ENCODE measurements around the gene PRKCZ. TPM values are rescaled to one million over a fixed set of nuclear protein-coding genes. Genes with fewer than 3 reads are reported as not detected.
"Not testable (repeated sequence)": the region's sequence is repeated elsewhere in the genome, so short reads cannot be mapped to it uniquely, and the experiment has no call there.

Gene PRKCZ
- total and polyA plus RNA-seq, 2 experiments from 2014 or later, result 26.2 to 36.9 TPM

DNA sequence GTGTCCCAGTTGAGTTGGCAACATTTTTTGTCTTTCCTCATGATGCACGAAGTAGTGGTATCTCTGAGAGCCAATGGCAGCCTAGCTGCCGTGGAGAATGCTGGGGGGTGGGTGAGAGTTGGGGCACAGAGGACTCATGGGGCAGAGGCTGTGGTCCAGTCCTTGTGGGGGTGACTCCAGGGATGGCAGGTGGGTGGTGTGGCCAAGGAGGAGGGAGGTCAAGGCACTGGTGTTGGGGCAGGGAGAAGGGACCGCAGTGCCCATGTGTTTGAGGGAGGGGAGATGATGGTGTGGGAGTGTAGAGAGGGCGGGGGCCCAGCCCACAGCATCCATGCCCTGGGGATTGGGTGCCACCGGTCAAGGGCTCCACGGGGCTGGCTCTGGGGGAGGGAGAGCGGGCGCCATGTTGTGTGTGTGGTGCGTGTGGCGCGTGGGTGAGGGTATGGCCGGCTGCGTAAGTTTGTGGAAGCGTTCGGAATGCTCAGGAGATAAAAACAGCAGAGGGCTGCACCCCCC, 63.5 kb downstream of the PRKCZ start:
- Histone ChIP-seq H4K20me1 (replicated peaks; ENCODE audit: insufficient read depth) (peaks cover 13% of the 10 kb centered on the region), H3K79me2 (replicated peaks; ENCODE audit: insufficient read depth) (peaks cover 22% of the 10 kb centered on the region), H3K9me2 (ENCODE audit: insufficient read depth) (no peaks in the 10 kb centered on the region), H3K4me1 (ENCODE audit: insufficient read depth) (peaks cover 23% of the 10 kb centered on the region), H2AFZ (no peak overlapping the region), H3K27ac (ENCODE audit: low read depth) (no peak overlapping the region), H3K4me3 (no peak overlapping the region), H3F3A (replicated peaks; ENCODE audit: low read depth) (peaks cover 6% of the 10 kb centered on the region; the same call in 1 of the 2 replicates), H3K36me3 (ENCODE audit: insufficient read depth) (no peaks in the 10 kb centered on the region), H3K4me2 (no peak overlapping the region), H3K27me3 (ENCODE audit: insufficient read depth) (no peaks in the 10 kb centered on the region)
- TF ChIP-seq EZH2phosphoT487 (IDR thresholded peaks at IDR 0.05; ENCODE audit: unreplicated experiment), result no peak
- no peak for TF ChIP-seq CREB1 (CRISPR knock-in tag; IDR thresholded peaks at IDR 0.05; ENCODE audit: low read depth)
- TF ChIP-seq ZNF331 (CRISPR knock-in tag; IDR thresholded peaks at IDR 0.05; ENCODE audit: low read depth), result no peak
- TF ChIP-seq, protein P1, sequence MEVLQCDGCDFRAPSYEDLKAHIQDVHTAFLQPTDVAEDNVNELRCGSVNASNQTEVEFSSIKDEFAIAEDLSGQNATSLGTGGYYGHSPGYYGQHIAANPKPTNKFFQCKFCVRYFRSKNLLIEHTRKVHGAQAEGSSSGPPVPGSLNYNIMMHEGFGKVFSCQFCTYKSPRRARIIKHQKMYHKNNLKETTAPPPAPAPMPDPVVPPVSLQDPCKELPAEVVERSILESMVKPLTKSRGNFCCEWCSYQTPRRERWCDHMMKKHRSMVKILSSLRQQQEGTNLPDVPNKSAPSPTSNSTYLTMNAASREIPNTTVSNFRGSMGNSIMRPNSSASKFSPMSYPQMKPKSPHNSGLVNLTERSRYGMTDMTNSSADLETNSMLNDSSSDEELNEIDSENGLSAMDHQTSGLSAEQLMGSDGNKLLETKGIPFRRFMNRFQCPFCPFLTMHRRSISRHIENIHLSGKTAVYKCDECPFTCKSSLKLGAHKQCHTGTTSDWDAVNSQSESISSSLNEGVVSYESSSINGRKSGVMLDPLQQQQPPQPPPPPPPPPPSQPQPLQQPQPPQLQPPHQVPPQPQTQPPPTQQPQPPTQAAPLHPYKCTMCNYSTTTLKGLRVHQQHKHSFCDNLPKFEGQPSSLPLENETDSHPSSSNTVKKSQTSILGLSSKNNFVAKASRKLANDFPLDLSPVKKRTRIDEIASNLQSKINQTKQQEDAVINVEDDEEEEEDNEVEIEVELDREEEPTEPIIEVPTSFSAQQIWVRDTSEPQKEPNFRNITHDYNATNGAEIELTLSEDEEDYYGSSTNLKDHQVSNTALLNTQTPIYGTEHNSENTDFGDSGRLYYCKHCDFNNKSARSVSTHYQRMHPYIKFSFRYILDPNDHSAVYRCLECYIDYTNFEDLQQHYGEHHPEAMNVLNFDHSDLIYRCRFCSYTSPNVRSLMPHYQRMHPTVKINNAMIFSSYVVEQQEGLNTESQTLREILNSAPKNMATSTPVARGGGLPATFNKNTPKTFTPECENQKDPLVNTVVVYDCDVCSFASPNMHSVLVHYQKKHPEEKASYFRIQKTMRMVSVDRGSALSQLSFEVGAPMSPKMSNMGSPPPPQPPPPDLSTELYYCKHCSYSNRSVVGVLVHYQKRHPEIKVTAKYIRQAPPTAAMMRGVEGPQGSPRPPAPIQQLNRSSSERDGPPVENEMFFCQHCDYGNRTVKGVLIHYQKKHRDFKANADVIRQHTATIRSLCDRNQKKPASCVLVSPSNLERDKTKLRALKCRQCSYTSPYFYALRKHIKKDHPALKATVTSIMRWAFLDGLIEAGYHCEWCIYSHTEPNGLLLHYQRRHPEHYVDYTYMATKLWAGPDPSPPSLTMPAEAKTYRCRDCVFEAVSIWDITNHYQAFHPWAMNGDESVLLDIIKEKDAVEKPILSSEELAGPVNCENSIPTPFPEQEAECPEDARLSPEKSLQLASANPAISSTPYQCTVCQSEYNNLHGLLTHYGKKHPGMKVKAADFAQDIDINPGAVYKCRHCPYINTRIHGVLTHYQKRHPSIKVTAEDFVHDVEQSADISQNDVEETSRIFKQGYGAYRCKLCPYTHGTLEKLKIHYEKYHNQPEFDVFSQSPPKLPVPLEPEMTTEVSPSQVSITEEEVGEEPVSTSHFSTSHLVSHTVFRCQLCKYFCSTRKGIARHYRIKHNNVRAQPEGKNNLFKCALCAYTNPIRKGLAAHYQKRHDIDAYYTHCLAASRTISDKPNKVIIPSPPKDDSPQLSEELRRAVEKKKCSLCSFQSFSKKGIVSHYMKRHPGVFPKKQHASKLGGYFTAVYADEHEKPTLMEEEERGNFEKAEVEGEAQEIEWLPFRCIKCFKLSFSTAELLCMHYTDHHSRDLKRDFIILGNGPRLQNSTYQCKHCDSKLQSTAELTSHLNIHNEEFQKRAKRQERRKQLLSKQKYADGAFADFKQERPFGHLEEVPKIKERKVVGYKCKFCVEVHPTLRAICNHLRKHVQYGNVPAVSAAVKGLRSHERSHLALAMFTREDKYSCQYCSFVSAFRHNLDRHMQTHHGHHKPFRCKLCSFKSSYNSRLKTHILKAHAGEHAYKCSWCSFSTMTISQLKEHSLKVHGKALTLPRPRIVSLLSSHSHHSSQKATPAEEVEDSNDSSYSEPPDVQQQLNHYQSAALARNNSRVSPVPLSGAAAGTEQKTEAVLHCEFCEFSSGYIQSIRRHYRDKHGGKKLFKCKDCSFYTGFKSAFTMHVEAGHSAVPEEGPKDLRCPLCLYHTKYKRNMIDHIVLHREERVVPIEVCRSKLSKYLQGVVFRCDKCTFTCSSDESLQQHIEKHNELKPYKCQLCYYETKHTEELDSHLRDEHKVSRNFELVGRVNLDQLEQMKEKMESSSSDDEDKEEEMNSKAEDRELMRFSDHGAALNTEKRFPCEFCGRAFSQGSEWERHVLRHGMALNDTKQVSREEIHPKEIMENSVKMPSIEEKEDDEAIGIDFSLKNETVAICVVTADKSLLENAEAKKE (CRISPR knock-in tag; IDR thresholded peaks at IDR 0.05), result no peak
- H3K36me3 Mint-ChIP-seq (ENCODE audit: low read depth), result peaks cover 9% of the 10 kb centered on the region; the same call in 2 of the 3 replicates
- ATAC-seq (no peak), DNase-seq (ENCODE audit: low spot score) (no peak)
- H3K4me1 Mint-ChIP-seq, result peaks cover 28% of the 10 kb centered on the region
- H3K27me3 Mint-ChIP-seq (ENCODE audit: insufficient read depth, low read depth, poor library complexity), result peaks cover 17% of the 10 kb centered on the region
- H3K27ac Mint-ChIP-seq, result peak overlapping the region; percentile 66; the same call in 1 of the 2 replicates
- 0 out of 3 replicates have a peak, but pooled peaks cover 3% of the 10 kb centered on the region for H3K9me3 Mint-ChIP-seq
- no peak overlapping the region for H3K4me3 Mint-ChIP-seq

DNA sequence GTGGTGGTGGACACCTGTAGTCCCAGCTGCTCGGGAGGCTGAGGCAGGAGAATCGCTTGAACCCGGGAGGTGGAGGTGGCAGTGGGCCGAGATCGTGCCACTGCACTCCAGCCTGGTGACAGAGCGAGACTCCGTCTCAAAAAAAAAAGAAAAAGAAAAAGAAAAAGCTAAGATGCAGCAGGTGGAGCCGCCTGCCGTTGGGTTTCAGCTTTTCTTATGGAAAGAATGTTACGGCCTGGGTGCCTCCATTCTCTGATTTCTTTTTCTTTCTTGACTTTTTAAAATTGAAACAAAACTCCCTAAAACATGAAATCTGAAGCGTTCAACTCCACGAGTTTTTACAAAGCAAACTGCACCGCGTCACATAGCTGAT, 64.4 kb downstream of the PRKCZ start:
- Histone ChIP-seq H4K20me1 (replicated peaks; ENCODE audit: insufficient read depth) (peaks cover 13% of the 10 kb centered on the region), H3K4me1 (ENCODE audit: insufficient read depth) (peaks cover 23% of the 10 kb centered on the region), H3K79me2 (replicated peaks; ENCODE audit: insufficient read depth) (peaks cover 31% of the 10 kb centered on the region), H3K27ac (ENCODE audit: low read depth) (0 out of 2 replicates have a peak overlapping the region, but pooled peaks have one; percentile 32)
- H3K4me1 Mint-ChIP-seq, result peaks cover 28% of the 10 kb centered on the region
- H2AFZ ChIP-seq; H3K9me3 Mint-ChIP-seq; H3K9me2 ChIP-seq (ENCODE audit: insufficient read depth); ATAC-seq; H3K36me3 ChIP-seq (ENCODE audit: insufficient read depth); H3K4me3 Mint-ChIP-seq; H3K4me2 ChIP-seq; H3K4me3 ChIP-seq; H3K27me3 ChIP-seq (ENCODE audit: insufficient read depth); H3K27ac Mint-ChIP-seq; H3F3A ChIP-seq (replicated peaks; ENCODE audit: low read depth); DNase-seq (ENCODE audit: low spot score): not testable (repeated sequence)
- H3K36me3 Mint-ChIP-seq (ENCODE audit: low read depth), result peaks cover 11% of the 10 kb centered on the region
- peaks cover 14% of the 10 kb centered on the region for H3K27me3 Mint-ChIP-seq (ENCODE audit: insufficient read depth, low read depth, poor library complexity)
